Loucy (cell line): ENCODE data around the gene TNFSF9.

Experiments used
- H2AFZ ChIP-seq: fragments of 200-600 bp; sonication (generic); 2 replicates; pipeline ENCODE4 v1.6.0; 2016; ENCODE audit warnings: antibody characterized with exemption, mild to moderate bottlenecking, low read length, moderate library complexity
- H3F3A ChIP-seq: fragments of 200-600 bp; 2 replicates; pipeline ENCODE4 v1.6.0; 2016; ENCODE audit warnings: antibody characterized with exemption, low read depth, mild to moderate bottlenecking
- H3K27me3 ChIP-seq: fragments of 200-600 bp; sonication (generic); 2 replicates; pipeline ENCODE4 v1.6.1; 2014; ENCODE audit warnings: low read length, mild to moderate bottlenecking; ENCODE audit not compliant: insufficient read depth, poor library complexity, severe bottlenecking
- H3K36me3 ChIP-seq: fragments of 200-600 bp; sonication (generic); 2 replicates; pipeline ENCODE4 v1.6.1; 2016; ENCODE audit warnings: low read length; ENCODE audit not compliant: insufficient read depth
- H3K4me1 ChIP-seq: fragments of 200-600 bp; sonication (generic); 2 replicates; pipeline ENCODE4 v1.5.1; 2014; ENCODE audit warnings: low read length, mild to moderate bottlenecking; ENCODE audit not compliant: insufficient read depth, poor library complexity, severe bottlenecking
- H3K4me2 ChIP-seq: fragments of 200-600 bp; sonication (generic); 2 replicates; pipeline ENCODE4 v1.6.0; 2014; ENCODE audit warnings: antibody characterized with exemption, low read length, low read depth, mild to moderate bottlenecking; ENCODE audit not compliant: poor library complexity, severe bottlenecking
- H3K4me3 ChIP-seq: fragments of 200-600 bp; sonication (generic); 2 replicates; pipeline ENCODE4 v1.5.1; 2014; ENCODE audit warnings: low read length, mild to moderate bottlenecking, mixed read lengths; ENCODE audit not compliant: poor library complexity, severe bottlenecking
- H3K79me2 ChIP-seq: fragments of 200-600 bp; sonication (generic); 2 replicates; pipeline ENCODE4 v1.6.1; 2014; ENCODE audit warnings: low read length; ENCODE audit not compliant: insufficient read depth
- H3K9ac ChIP-seq: fragments of 200-600 bp; sonication (generic); 2 replicates; pipeline ENCODE4 v1.6.0; 2014; ENCODE audit warnings: mild to moderate bottlenecking, low read depth, low read length, moderate library complexity; ENCODE audit not compliant: poor library complexity, severe bottlenecking
- H3K9me2 ChIP-seq: fragments of 200-600 bp; sonication (generic); replicated peaks from 2 replicates; pipeline ENCODE4 v1.6.1; 2016; ENCODE audit warnings: low read depth, low read length, mixed read lengths
- H3K9me3 ChIP-seq: fragments of 200-600 bp; sonication (generic); 2 replicates; pipeline ENCODE4 v1.6.1; 2014; ENCODE audit warnings: mild to moderate bottlenecking, antibody characterized with exemption, low read length, low read depth; ENCODE audit not compliant: insufficient read depth
- H4K20me1 ChIP-seq: fragments of 200-600 bp; sonication (generic); 2 replicates; pipeline ENCODE4 v1.6.0; 2014; ENCODE audit warnings: antibody characterized with exemption, low read length, mild to moderate bottlenecking; ENCODE audit not compliant: insufficient read depth, poor library complexity, severe bottlenecking
- EZH2phosphoT487 ChIP-seq: fragments of 200-600 bp; IDR thresholded peaks from 2 replicates; pipeline ENCODE4 v1.6.1; 2018; ENCODE audit warnings: antibody characterized with exemption, mild to moderate bottlenecking, moderate library complexity, borderline replicate concordance
- TF ChIP-seq, protein P1 (sequence below): fragments of 200-600 bp; sonication (generic); conservative IDR thresholded peaks from 2 replicates; pipeline ENCODE4 v1.5.1; 2014; ENCODE audit warnings: mild to moderate bottlenecking, antibody characterized with exemption, low read length

The TNFSF9 gene

DNA sequence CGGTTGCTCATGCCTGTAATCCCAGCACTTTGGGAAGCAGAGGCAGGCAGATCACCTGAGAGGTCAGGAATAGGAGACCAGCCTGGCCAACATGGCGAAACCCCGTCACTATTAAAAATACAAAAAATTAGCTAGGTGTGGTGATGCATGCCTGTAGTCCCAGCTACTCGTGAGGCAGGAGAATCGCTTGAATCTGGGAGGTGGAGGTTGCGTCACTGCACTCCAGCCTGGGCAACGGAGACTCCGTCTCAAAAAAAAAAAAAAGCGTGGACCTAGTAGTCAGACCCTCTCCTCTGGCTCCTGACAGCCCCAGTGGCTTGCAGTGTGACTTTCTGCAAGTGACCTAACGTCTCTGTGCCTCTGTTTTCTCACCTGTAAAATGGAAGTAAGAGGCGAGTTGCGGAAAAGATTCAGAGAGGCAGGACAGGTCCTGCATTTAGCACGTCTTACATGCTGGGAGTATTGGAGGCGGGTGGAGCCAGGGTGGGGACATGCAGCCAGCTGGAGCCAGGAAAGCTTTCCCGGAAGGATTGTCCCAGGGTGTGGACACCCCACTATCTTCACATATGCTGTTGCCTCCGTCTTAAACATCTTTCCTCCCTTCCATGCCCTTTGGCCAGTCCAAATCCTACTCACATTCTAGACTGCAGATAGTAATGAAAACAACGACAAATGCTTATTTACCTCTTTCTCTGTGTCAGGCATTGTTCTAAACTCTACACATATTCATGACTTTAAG lies 31.6 kb upstream of the TNFSF9 start:
- TF ChIP-seq, protein P1, sequence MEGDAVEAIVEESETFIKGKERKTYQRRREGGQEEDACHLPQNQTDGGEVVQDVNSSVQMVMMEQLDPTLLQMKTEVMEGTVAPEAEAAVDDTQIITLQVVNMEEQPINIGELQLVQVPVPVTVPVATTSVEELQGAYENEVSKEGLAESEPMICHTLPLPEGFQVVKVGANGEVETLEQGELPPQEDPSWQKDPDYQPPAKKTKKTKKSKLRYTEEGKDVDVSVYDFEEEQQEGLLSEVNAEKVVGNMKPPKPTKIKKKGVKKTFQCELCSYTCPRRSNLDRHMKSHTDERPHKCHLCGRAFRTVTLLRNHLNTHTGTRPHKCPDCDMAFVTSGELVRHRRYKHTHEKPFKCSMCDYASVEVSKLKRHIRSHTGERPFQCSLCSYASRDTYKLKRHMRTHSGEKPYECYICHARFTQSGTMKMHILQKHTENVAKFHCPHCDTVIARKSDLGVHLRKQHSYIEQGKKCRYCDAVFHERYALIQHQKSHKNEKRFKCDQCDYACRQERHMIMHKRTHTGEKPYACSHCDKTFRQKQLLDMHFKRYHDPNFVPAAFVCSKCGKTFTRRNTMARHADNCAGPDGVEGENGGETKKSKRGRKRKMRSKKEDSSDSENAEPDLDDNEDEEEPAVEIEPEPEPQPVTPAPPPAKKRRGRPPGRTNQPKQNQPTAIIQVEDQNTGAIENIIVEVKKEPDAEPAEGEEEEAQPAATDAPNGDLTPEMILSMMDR, result no peak
- no peak for TF ChIP-seq EZH2phosphoT487
- Histone ChIP-seq H3K9me2 (no peaks in the 10 kb centered on the region), H3K9me3 (no peaks in the 10 kb centered on the region), H3K4me3 (no peak overlapping the region), H3K36me3 (no peaks in the 10 kb centered on the region), H3K4me1 (peaks cover 6% of the 10 kb centered on the region), H3K4me2 (no peak overlapping the region), H3K79me2 (no peaks in the 10 kb centered on the region), H3F3A (no peaks in the 10 kb centered on the region), H4K20me1 (no peaks in the 10 kb centered on the region), H3K27me3 (no peaks in the 10 kb centered on the region), H2AFZ (no peak overlapping the region), H3K9ac (no peak overlapping the region)

- H3K4me2 ChIP-seq, result peak overlapping the region; percentile 70
- H2AFZ ChIP-seq, result no peak overlapping the region
- H3K9me3 ChIP-seq, result no peaks in the 10 kb centered on the region
- peaks cover 9% of the 10 kb centered on the region for H3K4me1 ChIP-seq
- no peak overlapping the region for H3K9ac ChIP-seq
- H3K27me3 ChIP-seq, result no peaks in the 10 kb centered on the region
- no peaks in the 10 kb centered on the region for H3K79me2 ChIP-seq
- no peaks in the 10 kb centered on the region for H3F3A ChIP-seq
- H3K4me3 ChIP-seq, result peak overlapping the region; percentile 71
- H4K20me1 ChIP-seq, result no peaks in the 10 kb centered on the region
- no peaks in the 10 kb centered on the region for H3K36me3 ChIP-seq
- TF ChIP-seq EZH2phosphoT487, result no peak
- TF ChIP-seq, protein P1, result no peak
- no peaks in the 10 kb centered on the region for H3K9me2 ChIP-seq
Observed at GRCh38 chr19:6500837-6501739, 29.7 kb upstream of the TNFSF9 start.

GRCh38 chr19:6501740-6502648 lies 28.8 kb upstream of the TNFSF9 start, which contains the start of gene TUBB4A:
Gene TUBB4A, minus strand, starts transcription at chr19:6502309. Its CDS starts 97 bp downstream, at chr19:6502212.
- Histone ChIP-seq H4K20me1 (no peaks in the 10 kb centered on the region), H3K9ac (peak within 1 kb of the TSS; percentile 50), H3F3A (no peaks in the 10 kb centered on the region), H3K9me2 (no peaks in the 10 kb centered on the region), H3K79me2 (no peaks in the 10 kb centered on the region), H2AFZ (peak within 1 kb of the TSS; percentile 88), H3K9me3 (no peaks in the 10 kb centered on the region), H3K4me3 (peak within 1 kb of the TSS; percentile 71), H3K27me3 (no peaks in the 10 kb centered on the region), H3K4me1 (peaks cover 9% of the 10 kb centered on the region), H3K36me3 (no peaks in the 10 kb centered on the region), H3K4me2 (peak within 1 kb of the TSS; percentile 70)
- TF ChIP-seq, protein P1, result no peak
- TF ChIP-seq EZH2phosphoT487, result no peak
